Tibial nerve (tissue), 4 donors: ENCODE data around the gene IQSEC1. TPM values are rescaled to one million over a fixed set of nuclear protein-coding genes. Genes with fewer than 3 reads are reported as not detected.

Experiments used
- DNase-seq, 2 donors: peaks; one replicate each; pipeline ENCODE4 v3.0.0-alpha.2; 2019; ENCODE audit warnings: low spot score in 2 of 2
- H3K27ac ChIP-seq, 4 donors: fragments of 200-600 bp; sonication (generic) in 3 of 4; one replicate each; pipeline ENCODE4 v1.5.1; 2017 to 2019; ENCODE audit warnings: mild to moderate bottlenecking in 1 of 4
- H3K27me3 ChIP-seq, 2 donors: fragments of 200-600 bp; sonication (generic) in 1 of 2; one replicate each; pipeline versions ENCODE4 v1.5.1 to v1.6.0; 2017 to 2019
- H3K36me3 ChIP-seq, 3 donors: fragments of 200-600 bp; sonication (generic); one replicate each; pipeline ENCODE4 v1.5.1; 2018 to 2019
- H3K4me1 ChIP-seq, 4 donors: fragments of 200-600 bp; sonication (generic) in 3 of 4; one replicate each; pipeline ENCODE4 v1.5.1; 2017 to 2019
- H3K4me3 ChIP-seq, 4 donors: fragments of 200-600 bp; sonication (generic) in 3 of 4; one replicate each; pipeline ENCODE4 v1.5.1; 2017 to 2019; ENCODE audit warnings: mild to moderate bottlenecking in 1 of 4, moderate library complexity in 1 of 4
- H3K9me3 ChIP-seq, 4 donors: fragments of 200-600 bp; sonication (generic) in 3 of 4; one replicate each; pipeline ENCODE4 v1.5.1; 2017 to 2019
- CTCF ChIP-seq, 5 experiments: fragments of 200-600 bp in 3 of 5; fragments of 450-650 bp in 2 of 5; sonication (generic) in 3 of 5; IDR thresholded peaks; one replicate each; pipeline ENCODE4 v1.5.1; 2016 to 2019; ENCODE audit warnings: antibody characterized with exemption in 5 of 5, mild to moderate bottlenecking in 3 of 5, moderate library complexity in 2 of 5
- EP300 ChIP-seq, 2 donors: sonication (generic); formaldehyde crosslinking; IDR thresholded peaks; one replicate each; pipeline ENCODE4 v1.6.1; 2017; ENCODE audit warnings: antibody characterized with exemption in 2 of 2, mild to moderate bottlenecking in 1 of 2
- POLR2A ChIP-seq, 2 donors: fragments of 450-650 bp; IDR thresholded peaks; one replicate each; pipeline ENCODE4 v1.6.1; 2017; ENCODE audit warnings: antibody characterized with exemption in 2 of 2, mild to moderate bottlenecking in 2 of 2, moderate library complexity in 2 of 2
- WGBS, 2 donors: methylation state at CpG; one replicate each; pipeline ENCODE4 v1.1.5; 2018; 5-methylcytosine and 5-hydroxymethylcytosine counted together
- total RNA-seq, 4 donors: library from RNA; depleted of rRNA; stranded (reverse); fragments of >200 nt; gene quantifications; one replicate each; pipeline ENCODE4 v1.1.0, GENCODE V29; 2016

The IQSEC1 gene
- total RNA-seq, 4 donors from 2014 or later: 58.2 to 77.5 (median 68.6) TPM

GRCh38 chr3:12940854-12941253 lies 132.4 kb downstream of the IQSEC1 start:
- TF ChIP-seq EP300 (IDR thresholded peaks at IDR 0.05) (no peak), CTCF (IDR thresholded peaks at IDR 0.05) (no peak), POLR2A (IDR thresholded peaks at IDR 0.05) (no peak)
- Histone ChIP-seq H3K4me3 (no peak overlapping the region), H3K27me3 (no peaks in the 10 kb centered on the region), H3K36me3 (peaks cover 0 to 36% (median 5%) of the 10 kb centered on the region in 3 donors), H3K9me3 (no peaks in the 10 kb centered on the region), H3K27ac (peak overlapping the region in 1 of 4 donors; percentile 4), H3K4me1 (peaks cover 0 to 87% (median 52%) of the 10 kb centered on the region in 4 donors)
- DNase-seq: no peak
- whole genome bisulfite sequencing, 2 donors: 89 to 93% methylated on average over 6 of the region's 6 CpGs

GRCh38 chr3:12939137-12939536 lies 134.1 kb downstream of the IQSEC1 start:
- Histone ChIP-seq H3K27ac (peak overlapping the region; percentile 32 to 84 (median 76)), H3K27me3 (no peaks in the 10 kb centered on the region), H3K4me1 (peaks cover 0 to 87% (median 38%) of the 10 kb centered on the region in 4 donors), H3K36me3 (peaks cover 0 to 53% (median 13%) of the 10 kb centered on the region in 3 donors), H3K4me3 (no peak overlapping the region), H3K9me3 (no peaks in the 10 kb centered on the region)
- TF ChIP-seq EP300 (IDR thresholded peaks at IDR 0.05): no peak
- no peak for TF ChIP-seq POLR2A (IDR thresholded peaks at IDR 0.05)
- no peak for TF ChIP-seq CTCF (IDR thresholded peaks at IDR 0.05)
- DNase-seq: no peak
- 74 to 82% methylated on average over 10 of the region's 10 CpGs for WGBS, 2 donors

- Histone ChIP-seq H3K4me3 (no peak overlapping the region), H3K36me3 (peaks cover 0 to 61% (median 13%) of the 10 kb centered on the region in 3 donors)
- DNase-seq: peak; percentile 26 to 68
Measured at GRCh38 chr3:12938258-12938711, 134.9 kb downstream of the IQSEC1 start.

GRCh38 chr3:12935861-12936830 lies 137.1 kb downstream of the IQSEC1 start:
- Histone ChIP-seq H3K4me1 (peaks cover 0 to 85% (median 31%) of the 10 kb centered on the region in 4 donors), H3K9me3 (no peaks in the 10 kb centered on the region), H3K27me3 (no peaks in the 10 kb centered on the region), H3K36me3 (peaks cover 0 to 73% (median 13%) of the 10 kb centered on the region in 3 donors), H3K27ac (no peak overlapping the region), H3K4me3 (no peak overlapping the region)
- no peak for TF ChIP-seq EP300 (IDR thresholded peaks at IDR 0.05)
- TF ChIP-seq CTCF (IDR thresholded peaks at IDR 0.05): no peak
- no peak for TF ChIP-seq POLR2A (IDR thresholded peaks at IDR 0.05)
- 93 to 94% methylated on average over 46 to 59 of the region's 67 CpGs for WGBS, 2 donors
- no peak for DNase-seq

More at GRCh38 chr3:12938258-12938711, 134.9 kb downstream of the IQSEC1 start:
- WGBS, 2 donors: 30 to 34% methylated on average over 10 of the region's 10 CpGs
- Histone ChIP-seq H3K4me1 (peaks cover 0 to 87% (median 32%) of the 10 kb centered on the region in 4 donors), H3K27me3 (no peaks in the 10 kb centered on the region), H3K27ac (peak overlapping the region; percentile 39 to 84 (median 76)), H3K9me3 (no peaks in the 10 kb centered on the region)
- TF ChIP-seq CTCF (IDR thresholded peaks at IDR 0.05) (no peak), EP300 (IDR thresholded peaks at IDR 0.05) (peak in 1 of 2 donors; percentile 33), POLR2A (IDR thresholded peaks at IDR 0.05) (no peak)
